Endothelial cell of umbilical vein (primary cell): ENCODE measurements around the gene TULP1. TPM values are rescaled to one million over a fixed set of nuclear protein-coding genes. Genes with fewer than 3 reads are reported as not detected.

Experiments used
- BruUV-seq: library from RNA; stranded (reverse); fragments of 400-500 nt; replicated peaks from 2 replicates; lab custom pipeline; 2021; lab: Mats Ljungman, UMichigan
- CTCF ChIA-PET: fragments of 300-600, 350-600 bp; sonication (Branson Sonifier 250); formaldehyde crosslinking; loops from one replicate; lab custom pipeline; 2021; ENCODE audit warnings: antibody characterized with exemption, inconsistent platforms; lab: Charles Lee
- POLR2A ChIA-PET: fragments of 300-600, 350-600 bp; sonication (Branson Sonifier 250); formaldehyde crosslinking; loops from one replicate; lab custom pipeline; 2021; ENCODE audit warnings: antibody characterized with exemption, inconsistent platforms; lab: Charles Lee
- DNase-seq: peaks from one replicate; pipeline ENCODE4 v3.0.0-alpha.2; 2011; ENCODE audit warnings: low read depth, low spot score
- FAIRE-seq: peaks from 2 replicates; lab custom pipeline; 2011; peaks lifted over from hg19 to GRCh38; lab: Jason Lieb, UNC
- H2AFZ ChIP-seq: 2 replicates; pipeline ENCODE4 v1.6.0; 2012; ENCODE audit warnings: low read depth, low read length, control low read depth, inconsistent platforms
- H3K27ac ChIP-seq: 2 replicates; pipeline ENCODE4 v1.5.1; 2011; ENCODE audit warnings: low read depth, mild to moderate bottlenecking, control low read depth, low read length, moderate library complexity; ENCODE audit not compliant: insufficient read depth
- H3K27me3 ChIP-seq, 2 experiments: 2 replicates each; pipeline versions ENCODE4 v1.6.0 to v1.6.1; 2011; ENCODE audit warnings: low read length in 2 of 2, mixed read lengths in 1 of 2; ENCODE audit not compliant: control insufficient read depth in 2 of 2, insufficient read depth in 2 of 2
- H3K36me3 ChIP-seq, 2 experiments: 2 replicates in 1 of 2; 3 replicates in 1 of 2; pipeline ENCODE4 v1.5.1; 2011; ENCODE audit warnings: low read length in 2 of 2, mild to moderate bottlenecking in 1 of 2, moderate library complexity in 1 of 2; ENCODE audit not compliant: control insufficient read depth in 2 of 2, insufficient read depth in 2 of 2; ENCODE audit errors: extremely low read depth in 1 of 2
- H3K4me1 ChIP-seq: 3 replicates; pipeline ENCODE4 v1.5.1; 2011; ENCODE audit warnings: mild to moderate bottlenecking, low read length; ENCODE audit not compliant: control insufficient read depth, insufficient read depth; ENCODE audit errors: extremely low read depth
- H3K4me2 ChIP-seq: 2 replicates; pipeline ENCODE4 v1.6.1; 2011; ENCODE audit warnings: low read length, control low read depth, mixed read lengths; ENCODE audit not compliant: insufficient read depth
- H3K4me3 ChIP-seq, 3 experiments: fragments of 200-600 bp in 1 of 3; sonication (generic), shearing (Covaris generic) in 1 of 3; replicated peaks in 1 of 3; 2 replicates each; pipeline ENCODE4 v1.5.1; 2011 to 2016; ENCODE audit warnings: control low read depth in 3 of 3, low read length in 3 of 3, mild to moderate bottlenecking in 2 of 3, inconsistent platforms in 1 of 3, low read depth in 1 of 3, moderate library complexity in 1 of 3; ENCODE audit not compliant: insufficient read depth in 1 of 3
- H3K79me2 ChIP-seq: 2 replicates; pipeline ENCODE4 v1.6.0; 2012; ENCODE audit warnings: low read length, inconsistent platforms; ENCODE audit not compliant: control insufficient read depth, insufficient read depth
- H3K9ac ChIP-seq: replicated peaks from 2 replicates; pipeline ENCODE3; 2011; ENCODE audit warnings: low read length, control low read depth; ENCODE audit not compliant: insufficient read depth; ENCODE audit errors: extremely low read depth
- H3K9me1 ChIP-seq: replicated peaks from 3 replicates; pipeline ENCODE4 v1.6.0; 2011; ENCODE audit warnings: mild to moderate bottlenecking, low read length; ENCODE audit not compliant: control insufficient read depth, insufficient read depth; ENCODE audit errors: extremely low read depth
- H3K9me3 ChIP-seq: replicated peaks from 2 replicates; pipeline ENCODE4 v1.5.1; 2012; ENCODE audit warnings: low read length, inconsistent platforms; ENCODE audit not compliant: control insufficient read depth, insufficient read depth
- H4K20me1 ChIP-seq: replicated peaks from 2 replicates; pipeline ENCODE3; 2011; ENCODE audit warnings: mild to moderate bottlenecking, low read length; ENCODE audit not compliant: control insufficient read depth, insufficient read depth; ENCODE audit errors: extremely low read depth
- CTCF ChIP-seq, 2 donors: IDR thresholded peaks; 1 replicate in 1 of 2; 2 replicates in 1 of 2; pipeline ENCODE4 v1.5.1; 2011; ENCODE audit warnings: low read length in 2 of 2, mild to moderate bottlenecking in 2 of 2, moderate library complexity in 2 of 2, control low read depth in 1 of 2, inconsistent platforms in 1 of 2, low read depth in 1 of 2; ENCODE audit not compliant: insufficient read depth in 1 of 2; ENCODE audit errors: extremely low read depth in 1 of 2
- EZH2 ChIP-seq: IDR thresholded peaks from 2 replicates; pipeline ENCODE4 v1.6.1; 2012; ENCODE audit warnings: borderline replicate concordance, low read depth, mild to moderate bottlenecking, moderate library complexity, low read length, inconsistent platforms; ENCODE audit not compliant: severe bottlenecking
- FOS ChIP-seq: IDR thresholded peaks from 2 replicates; pipeline ENCODE4 v1.6.1; 2011; ENCODE audit warnings: mild to moderate bottlenecking, low read length, moderate library complexity, borderline replicate concordance; ENCODE audit not compliant: insufficient read depth
- GATA2 ChIP-seq: IDR thresholded peaks from 2 replicates; pipeline ENCODE4 v1.7.0; 2011; ENCODE audit warnings: low read depth, mild to moderate bottlenecking, moderate library complexity, mixed read lengths, low read length; ENCODE audit not compliant: insufficient read length, insufficient read depth
- JUN ChIP-seq: IDR thresholded peaks from 2 replicates; pipeline ENCODE4 v1.6.1; 2011; ENCODE audit warnings: borderline replicate concordance, low read depth; ENCODE audit not compliant: insufficient read length, insufficient read depth
- MYC ChIP-seq: IDR thresholded peaks from one replicate; pipeline ENCODE4 v1.6.1; 2011; ENCODE audit warnings: mild to moderate bottlenecking, low read depth, low read length
- POLR2A ChIP-seq: IDR thresholded peaks from 2 replicates; pipeline ENCODE4 v1.6.1; 2012; ENCODE audit warnings: low read depth, mild to moderate bottlenecking, control low read depth, low read length
- POLR2AphosphoS5 ChIP-seq: IDR thresholded peaks from 2 replicates; pipeline ENCODE4 v1.6.1; 2012; ENCODE audit warnings: low read depth, mild to moderate bottlenecking, control low read depth, low read length, moderate library complexity; ENCODE audit not compliant: insufficient read depth
- dilution Hi-C: fragments of 300-500 bp; cut with MboI; formaldehyde crosslinking; loops from one replicate; pipeline ENCODE4 v1.15.0; 2019; ENCODE audit warnings: low sequenced_read_pairs; ENCODE audit not compliant: extremely low pct_ligation_motif_present
- intact Hi-C: fragments of 100-400 bp; cut with micrococcal nuclease; formaldehyde crosslinking; loops from one replicate; pipeline ENCODE4 v1.10.0; 2022
- polyA plus RNA-seq, 4 experiments: library from polyadenylated mRNA; depleted of rRNA in 3 of 4; stranded (reverse) in 3 of 4; unstranded in 1 of 4; fragments of >200 nt; gene quantifications; 2 replicates each; pipeline versions ENCODE4 v1.2.1 to v1.2.3, GENCODE V29; 2011 to 2012; ENCODE audit warnings: missing spikeins in 1 of 4
- total RNA-seq: library from RNA; stranded (reverse); gene quantifications from 2 replicates; pipeline ENCODE4 v1.2.3, GENCODE V29; 2021
- TF ChIP-seq, protein P1 (sequence below): IDR thresholded peaks from 2 replicates; pipeline ENCODE4 v1.6.1; 2011; ENCODE audit not compliant: insufficient read depth, insufficient read length

Gene TULP1
- total and polyA plus RNA-seq, 2 donors (not counting 3 experiments of a cell fraction or from before 2014, with no cell fraction given), result not detected

- H3K36me3 ChIP-seq, result no peaks in the 10 kb centered on the region
- no peaks in the 10 kb centered on the region for H3K9me1 ChIP-seq
- no peak overlapping the region for H3K4me3 ChIP-seq
- H3K4me1 ChIP-seq, result no peaks in the 10 kb centered on the region
- FAIRE-seq (no peak), DNase-seq (no peak)
- CTCF ChIA-PET, result interaction anchor here (0.5 to 1.2 kb wide), 2 partner anchors 10 to 12 kb away, joined by 3 to 4 read pairs; no protein-coding TSS in a partner anchor
- H3K9ac ChIP-seq, result no peak overlapping the region
- TF ChIP-seq POLR2AphosphoS5 (no peak), FOS (no peak)
- TF ChIP-seq, protein P1, sequence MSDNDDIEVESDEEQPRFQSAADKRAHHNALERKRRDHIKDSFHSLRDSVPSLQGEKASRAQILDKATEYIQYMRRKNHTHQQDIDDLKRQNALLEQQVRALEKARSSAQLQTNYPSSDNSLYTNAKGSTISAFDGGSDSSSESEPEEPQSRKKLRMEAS, result no peak
- POLR2A ChIA-PET, result no interaction called here
- H4K20me1 ChIP-seq, result no peaks in the 10 kb centered on the region
- intact Hi-C loops (loop anchor here (2.0 kb wide), 1 partner anchor 23 kb away; the partner anchor contains the start of gene RPL10A), dilution Hi-C loops (no loop called here)
- H3K27ac ChIP-seq, result no peak overlapping the region
- no peak overlapping the region for H3K4me2 ChIP-seq
- BruUV-seq, result no TSS peak
- no peaks in the 10 kb centered on the region for H3K9me3 ChIP-seq
- no peaks in the 10 kb centered on the region for H3K79me2 ChIP-seq
- H2AFZ ChIP-seq, result no peak overlapping the region
- H3K27me3 ChIP-seq, result peaks cover 9 to 10% of the 10 kb centered on the region in 2 experiments
These were observed 21.0 kb downstream of the TULP1 start for GRCh38 chr6:35491558-35492257.

GRCh38 chr6:35490821-35491557, 21.7 kb downstream of the TULP1 start:
- H3K27me3 ChIP-seq, result peaks cover 9 to 10% of the 10 kb centered on the region in 2 experiments
- DNase-seq, result no peak
- H3K79me2 ChIP-seq, result no peaks in the 10 kb centered on the region
- dilution Hi-C loops (no loop called here), intact Hi-C loops (no loop called here)
- ChIA-PET POLR2A (no interaction called here), CTCF (interaction anchor here (1.2 kb wide), 1 partner anchor 11 kb away, joined by 4 read pairs; no protein-coding TSS in a partner anchor)
- no peaks in the 10 kb centered on the region for H3K36me3 ChIP-seq
- H3K27ac ChIP-seq, result no peak overlapping the region
- H2AFZ ChIP-seq, result no peak overlapping the region
- H3K9ac ChIP-seq, result no peak overlapping the region
- H3K9me3 ChIP-seq, result no peaks in the 10 kb centered on the region
- H3K4me3 ChIP-seq, result no peak overlapping the region
- no peaks in the 10 kb centered on the region for H3K9me1 ChIP-seq
- no TSS peak for BruUV-seq
- H3K4me1 ChIP-seq, result no peaks in the 10 kb centered on the region
- H4K20me1 ChIP-seq, result no peaks in the 10 kb centered on the region
- TF ChIP-seq JUN (no peak), MYC (no peak), FOS (no peak), POLR2AphosphoS5 (no peak), EZH2 (no peak), POLR2A (no peak), CTCF (IDR thresholded peaks at IDR 0.05; ENCODE audit: extremely low read depth in 1 of 2, insufficient read depth in 1 of 2, low read depth in 1 of 2, low read length in 2 of 2) (no peak), GATA2 (no peak)
- TF ChIP-seq, protein P1, result no peak
- FAIRE-seq, result no peak
- H3K4me2 ChIP-seq, result no peak overlapping the region
